Stimulated activated CD8-positive, alpha-beta memory T cell treated with anti-CD3 and anti-CD28 coated beads, Interleukin-15, amount 100 ng/mL, for 48 hours (primary cell): ENCODE measurements around the gene GSG1L.
"Not testable (repeated sequence)": the region's sequence is repeated elsewhere in the genome, so short reads cannot be mapped to it uniquely, and the experiment has no call there.

Experiments
- DNase-seq, 2 donors: peaks; one replicate each; pipeline ENCODE4 v3.0.0-alpha.2; 2020; ENCODE audit warnings: low read depth in 2 of 2

GSG1L gene

GRCh38 chr16:27903046-27903655, 160.4 kb downstream of the GSG1L start:
- no peak for DNase-seq

- DNase-seq: no peak
These were observed 161.0 kb downstream of the GSG1L start for GRCh38 chr16:27902551-27902950.

GRCh38 chr16:27901956-27902355, 161.6 kb downstream of the GSG1L start:
- DNase-seq: no peak

GRCh38 chr16:27899736-27900135, 163.8 kb downstream of the GSG1L start:
- no peak for DNase-seq

GRCh38 chr16:27894386-27894785, 169.1 kb downstream of the GSG1L start:
- DNase-seq: no peak

GRCh38 chr16:27892879-27893278, 170.6 kb downstream of the GSG1L start:
- no peak for DNase-seq

GRCh38 chr16:27890866-27891265, 172.6 kb downstream of the GSG1L start:
- DNase-seq: no peak

GRCh38 chr16:27890006-27890405, 173.5 kb downstream of the GSG1L start:
- DNase-seq: no peak

- no peak for DNase-seq
These were observed 179.9 kb downstream of the GSG1L start for GRCh38 chr16:27883576-27883975.

- DNase-seq: no peak
These were observed 183.2 kb downstream of the GSG1L start for GRCh38 chr16:27880287-27880686.

GRCh38 chr16:27879601-27880247, 183.8 kb downstream of the GSG1L start:
- no peak for DNase-seq

- not testable (repeated sequence) for DNase-seq
These were observed 190.9 kb downstream of the GSG1L start for GRCh38 chr16:27872627-27873026.

GRCh38 chr16:27870116-27870798, 193.3 kb downstream of the GSG1L start:
- DNase-seq: no peak

GRCh38 chr16:27869411-27869810, 194.1 kb downstream of the GSG1L start:
- DNase-seq: no peak

GRCh38 chr16:27868180-27868579, 195.3 kb downstream of the GSG1L start:
- no peak for DNase-seq

- peak; percentile 57 to 68 for DNase-seq
These were observed 196.1 kb downstream of the GSG1L start for GRCh38 chr16:27867122-27868110.

- no peak for DNase-seq
These were observed 200.1 kb downstream of the GSG1L start for GRCh38 chr16:27863377-27863776.

GRCh38 chr16:27862953-27863352, 200.6 kb downstream of the GSG1L start:
- DNase-seq: no peak

GRCh38 chr16:27860091-27860490, 203.4 kb downstream of the GSG1L start:
- DNase-seq: no peak

GRCh38 chr16:27859020-27859419, 204.5 kb downstream of the GSG1L start:
- no peak for DNase-seq

- DNase-seq: no peak
These were observed 209.9 kb downstream of the GSG1L start for GRCh38 chr16:27853651-27854050.

GRCh38 chr16:27853101-27853500, 210.4 kb downstream of the GSG1L start:
- DNase-seq: no peak
